Activated CD4-positive, alpha-beta T cell treated with anti-CD3 and anti-CD28 coated beads, Interleukin-2, amount 50 U/mL, for 1 hour (primary cell): ENCODE results near the gene HARS1.
"Not testable (repeated sequence)": the region's sequence is repeated elsewhere in the genome, so short reads cannot be mapped to it uniquely, and the experiment has no call there.

Source experiments
- DNase-seq: peaks from one replicate; pipeline ENCODE4 v3.0.0-alpha.2; 2020

The HARS1 gene, protein sequence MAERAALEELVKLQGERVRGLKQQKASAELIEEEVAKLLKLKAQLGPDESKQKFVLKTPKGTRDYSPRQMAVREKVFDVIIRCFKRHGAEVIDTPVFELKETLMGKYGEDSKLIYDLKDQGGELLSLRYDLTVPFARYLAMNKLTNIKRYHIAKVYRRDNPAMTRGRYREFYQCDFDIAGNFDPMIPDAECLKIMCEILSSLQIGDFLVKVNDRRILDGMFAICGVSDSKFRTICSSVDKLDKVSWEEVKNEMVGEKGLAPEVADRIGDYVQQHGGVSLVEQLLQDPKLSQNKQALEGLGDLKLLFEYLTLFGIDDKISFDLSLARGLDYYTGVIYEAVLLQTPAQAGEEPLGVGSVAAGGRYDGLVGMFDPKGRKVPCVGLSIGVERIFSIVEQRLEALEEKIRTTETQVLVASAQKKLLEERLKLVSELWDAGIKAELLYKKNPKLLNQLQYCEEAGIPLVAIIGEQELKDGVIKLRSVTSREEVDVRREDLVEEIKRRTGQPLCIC

GRCh38 chr5:140690941-140691924 lies at the start of gene HARS1, which contains the start of gene HARS2:
Gene HARS1, minus strand, starts transcription at chr5:140691370. Its CDS starts 66 bp downstream, at chr5:140691304.
Gene HARS2, plus strand, starts transcription at chr5:140691455. Its CDS starts 194 bp downstream, at chr5:140691649.
- peak; percentile 73 for DNase-seq

DNA sequence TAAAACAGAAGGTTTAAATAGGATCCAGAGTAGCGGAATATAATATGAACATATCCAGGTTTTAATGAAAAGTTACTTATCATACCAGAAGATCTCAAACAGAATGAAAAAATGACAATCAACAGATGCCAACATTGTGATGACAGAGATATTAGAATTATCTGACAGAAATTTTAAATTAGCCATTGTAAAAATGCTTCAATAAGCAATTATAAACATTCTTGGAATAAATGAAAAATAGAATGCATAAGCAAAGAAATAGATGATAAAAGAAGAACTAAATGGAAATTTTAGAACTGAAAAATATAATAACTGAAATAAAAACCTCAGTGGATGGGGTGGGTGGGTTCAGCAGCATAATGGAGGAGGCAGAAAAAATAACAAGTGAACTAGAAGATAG lies 46.3 kb upstream of the HARS1 start:
- DNase-seq: no peak

GRCh38 chr5:140734354-140734753 lies 43.2 kb upstream of the HARS1 start:
- DNase-seq: no peak

GRCh38 chr5:140733098-140733497 lies 41.9 kb upstream of the HARS1 start:
- DNase-seq: no peak

DNA sequence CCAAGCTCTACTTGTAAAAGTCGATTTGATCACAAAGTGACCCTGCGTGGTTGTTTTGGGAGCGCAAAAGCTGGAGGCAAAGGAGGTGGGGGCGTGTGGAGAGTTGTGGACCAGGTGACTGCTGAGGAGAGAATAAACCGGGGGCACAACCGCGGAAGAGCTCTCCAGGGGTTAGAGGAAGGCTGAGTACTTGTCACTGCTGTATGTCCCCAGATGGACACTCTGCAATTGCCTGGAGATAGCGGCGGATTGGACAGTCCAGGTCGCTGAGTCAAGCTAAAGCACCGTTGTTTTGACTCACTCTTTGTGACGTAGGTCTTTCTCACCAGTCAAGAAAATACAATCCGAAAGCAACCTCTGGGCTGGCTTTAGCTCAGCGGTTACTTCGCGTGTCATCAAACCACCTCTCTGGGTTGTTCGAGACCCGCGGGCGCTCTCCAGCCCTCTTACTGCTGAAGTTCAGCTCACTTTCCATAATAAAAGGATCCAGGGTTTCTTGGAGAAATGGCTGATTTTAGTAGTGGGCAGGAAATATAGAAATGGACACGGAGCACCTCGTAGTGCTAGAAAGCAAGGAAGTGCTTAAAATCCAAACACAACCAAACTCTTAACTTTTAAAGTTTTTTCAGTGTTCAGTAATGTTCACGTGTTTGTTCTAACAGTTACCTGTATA lies 34.8 kb upstream of the HARS1 start:
- DNase-seq: peak; percentile 56

GRCh38 chr5:140721395-140721794 lies 30.2 kb upstream of the HARS1 start:
- DNase-seq: not testable (repeated sequence)

DNA sequence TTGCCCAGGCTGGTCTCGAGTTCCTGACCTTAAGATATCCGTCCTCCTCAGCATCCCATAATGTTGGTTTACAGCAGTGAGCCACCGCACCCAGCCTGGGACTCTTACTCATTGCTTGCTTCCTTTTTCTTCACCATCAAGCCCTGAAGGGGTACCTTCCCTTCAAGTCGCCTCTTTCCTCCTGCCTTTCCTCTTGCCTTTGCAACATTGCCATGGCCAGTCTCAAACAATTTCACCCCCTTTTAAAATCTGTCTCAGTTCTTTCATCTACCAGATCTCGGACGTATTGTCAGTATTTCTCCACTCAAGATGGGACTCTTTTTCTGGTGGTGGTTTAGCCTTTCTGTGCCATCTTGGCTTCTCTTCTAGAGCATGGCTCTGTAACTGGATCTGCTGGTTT lies 29.6 kb upstream of the HARS1 start:
- DNase-seq: not testable (repeated sequence)

DNA sequence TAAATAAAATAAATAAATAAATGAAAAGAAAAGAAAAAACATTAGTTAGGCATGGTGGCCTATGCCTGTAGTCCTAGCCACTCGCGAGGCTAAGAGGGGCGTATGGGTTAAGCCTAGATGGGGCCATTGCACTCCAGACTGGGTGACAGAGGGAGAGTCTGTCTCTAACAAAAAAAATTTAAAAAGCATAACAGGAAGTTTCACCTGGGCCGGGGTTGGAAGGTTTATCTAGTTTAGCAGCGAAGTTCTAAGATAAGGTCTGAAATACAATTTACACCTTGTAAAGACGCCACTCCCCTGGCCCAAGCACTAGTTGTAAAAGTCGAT lies 27.1 kb upstream of the HARS1 start:
- DNase-seq: no peak

DNA sequence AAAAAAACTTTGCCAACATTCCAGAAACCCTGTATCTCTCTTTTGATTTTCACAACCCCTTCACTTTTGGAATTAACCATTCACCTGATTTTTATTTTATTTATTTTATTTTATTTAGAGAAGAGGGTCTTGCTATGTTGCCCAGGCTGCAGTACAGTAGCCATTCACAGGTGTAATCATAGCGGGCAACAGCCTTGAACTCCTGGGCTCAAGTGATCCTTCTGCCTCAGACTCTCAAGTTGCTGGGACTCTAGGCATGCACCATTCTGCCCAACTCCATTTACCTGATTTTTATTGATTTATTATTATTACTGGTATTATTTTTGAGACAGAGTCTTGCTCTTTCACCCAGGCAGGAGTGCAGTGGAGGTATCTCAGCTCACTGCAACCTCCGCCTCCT lies 25.1 kb upstream of the HARS1 start:
- DNase-seq: not testable (repeated sequence)

- DNase-seq: no peak
Observed at GRCh38 chr5:140713562-140714094, 22.5 kb upstream of the HARS1 start.

DNA sequence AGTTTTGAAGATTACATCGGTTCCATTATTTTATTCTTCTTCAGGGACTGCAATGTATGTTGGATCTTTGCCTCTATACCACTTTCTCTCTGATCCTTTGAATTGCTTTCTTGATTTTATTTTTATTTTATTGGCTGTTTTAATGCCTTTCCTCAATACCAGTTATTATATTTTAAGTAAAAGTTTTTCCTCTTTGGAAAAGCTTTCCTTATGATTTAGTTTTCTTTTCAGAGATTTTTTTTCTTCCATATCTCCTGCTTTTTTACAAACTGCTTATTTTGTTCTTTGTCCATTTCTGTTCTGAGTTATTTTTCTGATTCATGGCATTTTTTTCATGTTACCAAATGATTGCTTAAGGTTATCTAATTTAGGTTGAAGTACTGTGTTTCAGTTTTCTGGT lies 20.6 kb upstream of the HARS1 start:
- DNase-seq: no peak

DNA sequence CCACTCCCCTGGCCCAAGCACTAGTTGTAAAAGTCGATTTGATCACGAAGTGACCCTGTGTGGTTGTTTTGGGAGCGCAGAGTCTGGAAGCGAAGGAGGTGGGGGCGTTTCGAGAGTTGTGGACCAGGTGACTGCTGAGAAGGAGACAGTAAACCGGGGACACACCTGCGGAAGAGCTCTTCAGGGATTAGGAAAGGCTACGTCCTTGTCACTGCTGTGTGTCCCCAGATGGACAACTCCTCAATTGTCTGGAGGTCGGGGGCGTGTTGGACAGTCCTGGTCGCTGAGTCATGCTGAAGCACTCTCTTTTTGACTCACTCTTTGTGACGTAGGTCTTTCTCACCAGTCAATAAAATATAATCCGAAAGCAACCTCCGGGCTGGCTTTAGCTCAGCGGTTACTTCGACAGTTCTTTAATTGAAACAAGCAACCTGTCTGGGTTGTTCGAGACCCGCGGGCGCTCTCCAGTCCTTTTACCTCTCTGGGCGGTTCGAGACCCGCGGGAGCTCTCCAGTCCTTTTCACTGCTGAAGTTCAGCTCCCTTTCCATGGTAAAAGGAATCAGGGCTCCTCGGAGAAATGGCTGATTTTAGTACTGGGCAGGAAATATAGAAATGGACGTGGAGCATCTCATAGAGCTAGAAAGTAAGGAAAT lies 19.9 kb upstream of the HARS1 start:
- peak; percentile 78 for DNase-seq

DNA sequence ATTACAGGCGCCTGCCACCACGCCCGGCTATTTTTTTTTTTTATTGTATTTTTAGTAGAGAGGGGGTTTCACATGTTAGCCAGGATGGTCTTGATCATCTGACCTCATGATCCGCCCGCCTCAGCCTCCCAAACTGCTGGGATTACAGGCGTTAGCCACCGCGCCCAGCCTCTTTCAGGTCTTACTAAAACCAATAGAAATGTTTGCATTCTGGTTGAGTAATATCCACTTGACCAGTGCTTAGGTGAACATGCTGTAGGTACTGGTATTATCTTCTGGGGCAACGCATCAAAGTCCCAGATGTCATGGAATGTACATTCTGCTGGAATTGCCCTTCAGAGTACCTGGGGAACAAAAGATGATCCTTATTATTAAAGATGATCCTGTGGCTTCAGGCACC lies 17.6 kb upstream of the HARS1 start:
- not testable (repeated sequence) for DNase-seq

GRCh38 chr5:140707812-140708211 lies 16.6 kb upstream of the HARS1 start:
- DNase-seq: no peak

DNA sequence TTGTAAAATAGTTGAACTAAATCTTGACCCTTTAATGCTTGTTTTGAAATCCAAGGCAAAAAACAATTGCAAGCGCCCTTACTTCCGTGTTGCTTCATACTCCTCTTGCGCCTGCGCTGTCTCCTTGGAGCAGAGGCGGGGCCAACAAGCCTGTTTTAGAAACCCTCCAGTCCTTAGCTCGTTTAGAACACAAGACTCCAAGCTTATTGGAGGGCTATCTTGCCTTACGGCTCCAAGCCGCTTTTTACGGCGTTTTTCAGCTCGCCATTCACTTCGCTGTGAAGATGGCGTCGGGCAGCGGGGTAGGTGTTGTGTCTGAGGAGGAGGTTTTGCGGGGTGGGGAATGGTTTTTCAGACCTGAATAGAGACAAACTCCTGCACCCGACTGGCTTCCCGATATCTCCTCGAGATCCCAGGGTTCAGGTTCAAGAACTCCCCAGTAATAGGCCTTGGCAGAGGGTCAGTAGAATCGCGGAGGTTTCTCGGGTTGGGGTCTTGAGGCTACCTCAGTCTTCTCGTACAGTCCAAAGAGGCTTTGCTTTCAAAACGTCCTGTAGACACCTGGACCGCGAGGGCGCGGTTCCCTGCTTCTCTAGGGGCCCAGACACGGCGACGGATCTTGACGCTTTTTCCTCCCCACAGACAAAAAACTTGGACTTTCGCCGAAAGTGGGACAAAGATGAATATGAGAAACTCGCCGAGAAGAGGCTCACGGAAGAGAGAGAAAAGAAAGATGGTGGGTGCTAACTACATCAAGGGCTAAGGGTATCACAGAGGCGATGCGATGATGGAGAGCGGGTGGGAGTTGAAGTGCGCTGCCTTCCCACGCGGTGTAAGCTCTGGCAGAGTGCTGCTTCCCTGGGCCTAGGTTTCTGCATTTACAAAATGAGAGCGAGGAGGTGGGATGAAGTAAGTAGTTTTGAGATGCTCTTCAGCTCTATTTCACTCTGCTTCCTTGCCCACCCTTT lies 9.3 kb upstream of the HARS1 start, which contains the start of gene ZMAT2:
TSS of gene ZMAT2 (plus strand) at position 271 of the 968 bp plus-strand sequence. CDS start at position 285, 14 bp downstream.
- DNase-seq: peak; percentile 90

DNA sequence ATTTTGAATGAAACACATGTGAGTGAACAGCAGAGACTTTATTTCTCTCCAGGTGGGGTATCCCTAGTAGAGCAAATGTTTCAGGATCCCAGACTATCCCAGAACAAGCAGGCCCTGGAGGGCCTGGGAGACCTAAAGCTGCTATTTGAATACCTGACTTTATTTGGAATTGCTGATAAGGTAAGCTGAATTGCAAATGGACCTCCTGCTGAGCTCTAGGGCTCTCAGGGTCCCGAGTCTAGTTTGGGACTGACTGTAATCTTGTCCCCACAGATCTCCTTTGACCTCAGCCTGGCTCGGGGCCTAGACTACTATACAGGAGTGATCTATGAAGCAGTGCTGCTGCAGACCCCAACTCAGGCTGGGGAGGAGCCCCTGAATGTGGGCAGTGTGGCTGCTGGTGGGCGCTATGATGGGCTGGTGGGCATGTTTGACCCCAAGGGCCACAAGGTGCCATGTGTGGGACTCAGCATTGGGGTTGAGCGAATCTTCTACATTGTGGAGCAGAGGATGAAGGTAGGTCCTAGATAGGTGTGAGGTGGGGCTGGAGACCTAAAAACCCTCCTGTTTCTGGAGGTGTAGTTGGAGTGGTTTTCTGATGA lies 5.8 kb upstream of the HARS1 start:
- no peak for DNase-seq

GRCh38 chr5:140694276-140694675 lies 3.1 kb upstream of the HARS1 start:
- no peak for DNase-seq

DNA sequence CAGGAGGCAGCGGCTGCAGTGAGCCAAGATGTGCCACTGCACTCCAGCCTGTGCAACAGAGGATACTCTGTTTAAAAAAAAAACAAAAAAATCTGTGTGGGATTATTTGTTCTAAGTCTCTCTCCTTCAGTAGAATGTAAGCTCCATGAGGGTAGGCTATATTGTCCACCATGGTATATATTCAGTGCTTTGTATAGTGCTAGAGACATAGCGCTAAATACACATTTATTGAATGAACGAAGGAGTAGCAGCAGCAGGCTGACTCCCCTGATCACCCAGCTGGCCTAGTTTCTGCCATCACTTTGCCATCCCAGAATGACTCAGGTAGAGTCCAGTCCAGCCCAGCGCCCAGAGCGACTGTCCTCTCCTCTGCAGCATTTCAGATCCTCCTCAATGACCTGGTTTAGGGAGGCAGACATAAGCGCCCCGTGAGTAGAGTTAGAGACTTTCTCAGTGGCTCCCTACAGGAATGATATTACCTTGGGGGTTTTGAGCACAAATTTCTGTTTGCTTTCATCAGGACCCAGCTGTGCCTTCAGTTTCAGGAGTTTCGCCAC lies 716 bp downstream of the HARS1 start:
- no peak for DNase-seq

- DNase-seq: no peak
Observed at GRCh38 chr5:140678993-140679392, 12.2 kb downstream of the HARS1 start.

DNA sequence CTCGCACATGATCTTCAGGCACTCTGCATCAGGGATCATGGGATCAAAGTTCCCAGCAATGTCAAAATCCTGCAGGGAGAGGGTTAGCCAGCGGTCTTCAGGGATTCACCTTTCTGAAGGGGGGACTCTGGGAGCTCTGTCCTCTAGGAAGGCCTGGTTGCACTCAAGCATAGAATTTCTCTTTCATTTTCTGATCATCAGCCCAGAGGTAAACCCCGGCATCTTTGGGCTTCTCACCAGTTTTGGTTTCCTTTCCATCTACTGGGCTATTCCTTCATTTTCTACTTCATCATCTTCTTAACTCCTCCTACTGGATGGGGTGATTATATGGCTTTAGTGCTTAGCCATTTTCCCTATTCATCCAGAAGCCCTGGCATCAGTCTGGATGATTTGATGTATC lies 13.2 kb downstream of the HARS1 start:
- DNase-seq: no peak
